Measurements from ENCODE around the gene MTCL1. TPM values are rescaled to one million over a fixed set of nuclear protein-coding genes. Genes with fewer than 3 reads are reported as not detected.

The MTCL1 gene
- total RNA-seq, 1 experiment from 2014 or later = 9.8 TPM

DNA sequence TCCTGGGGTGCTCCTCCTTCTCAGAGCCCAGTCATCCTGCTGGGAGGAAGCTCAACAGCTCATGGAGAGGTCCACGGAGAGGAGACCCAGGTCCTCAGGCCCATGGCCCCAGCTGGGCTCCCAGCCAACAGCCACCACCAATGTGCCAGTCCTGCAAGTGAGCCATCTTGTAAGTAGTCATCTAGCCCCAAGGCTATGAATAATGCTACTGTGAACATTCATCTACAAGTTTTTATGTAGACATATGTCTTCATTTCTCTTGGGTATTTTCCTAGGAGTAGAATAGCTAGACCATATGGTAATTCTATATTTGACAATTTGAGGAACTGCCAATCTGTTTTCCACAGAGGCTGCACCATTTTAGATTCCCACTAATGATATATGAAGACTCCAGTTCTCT lies 166.1 kb downstream of the MTCL1 start:
- H3K27me3 ChIP-seq = no peaks in the 10 kb centered on the region
- H3K27ac ChIP-seq = no peak overlapping the region
- DNase-seq = no peak
- H3K36me3 ChIP-seq = no peaks in the 10 kb centered on the region
- H3K4me1 ChIP-seq = no peaks in the 10 kb centered on the region
- H3K9me3 ChIP-seq (replicated peaks) = no peaks in the 10 kb centered on the region
- no peak overlapping the region for H3K4me3 ChIP-seq

DNA sequence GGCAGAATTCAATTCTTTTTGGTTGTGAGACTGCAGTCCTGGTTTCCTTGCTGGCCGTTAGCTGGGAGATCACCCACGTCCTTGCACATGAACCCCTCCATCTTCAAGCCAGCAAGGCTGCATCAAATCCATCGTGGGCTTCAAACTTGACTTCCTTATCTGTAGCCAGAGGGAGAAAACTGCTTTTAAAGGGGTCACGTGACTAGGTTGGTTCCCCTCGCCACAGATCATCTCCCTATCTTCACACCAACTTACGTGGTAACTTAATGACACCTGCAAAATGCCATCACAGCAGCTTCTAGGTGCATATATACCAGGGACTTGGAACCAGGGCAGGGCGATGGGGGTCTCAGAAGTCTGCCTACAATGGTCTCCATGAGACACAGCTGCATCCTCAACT lies 169.5 kb downstream of the MTCL1 start:
- DNase-seq = no peak
- H3K36me3 ChIP-seq = no peaks in the 10 kb centered on the region
- H3K9me3 ChIP-seq (replicated peaks) = no peaks in the 10 kb centered on the region
- H3K27ac ChIP-seq = no peak overlapping the region
- no peak overlapping the region for H3K4me3 ChIP-seq
- no peaks in the 10 kb centered on the region for H3K27me3 ChIP-seq
- no peaks in the 10 kb centered on the region for H3K4me1 ChIP-seq

DNA sequence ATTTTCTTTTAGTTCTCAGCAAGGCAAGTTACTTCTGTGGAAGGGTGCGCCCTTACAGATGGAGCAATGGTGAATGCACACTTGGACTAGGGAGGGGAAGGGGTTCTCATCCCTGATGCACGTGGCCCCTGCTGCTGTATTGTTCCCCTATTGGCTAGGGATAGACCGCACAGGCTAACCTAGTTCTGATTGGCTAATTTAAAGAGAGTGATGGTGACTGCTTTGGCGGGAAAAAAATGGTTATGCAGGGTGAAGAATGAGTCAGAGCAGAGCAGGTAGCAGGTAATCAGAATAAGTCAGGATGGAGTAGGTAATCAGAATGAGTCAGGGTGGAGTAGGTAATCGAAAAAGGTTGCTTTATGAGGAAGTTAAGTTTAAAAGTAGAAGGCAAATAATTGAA lies 171.5 kb downstream of the MTCL1 start:
- Histone ChIP-seq H3K9me3 (replicated peaks) (no peaks in the 10 kb centered on the region), H3K4me3 (no peak overlapping the region), H3K27me3 (no peaks in the 10 kb centered on the region), H3K36me3 (no peaks in the 10 kb centered on the region), H3K27ac (no peak overlapping the region), H3K4me1 (no peaks in the 10 kb centered on the region)
- DNase-seq = no peak

DNA sequence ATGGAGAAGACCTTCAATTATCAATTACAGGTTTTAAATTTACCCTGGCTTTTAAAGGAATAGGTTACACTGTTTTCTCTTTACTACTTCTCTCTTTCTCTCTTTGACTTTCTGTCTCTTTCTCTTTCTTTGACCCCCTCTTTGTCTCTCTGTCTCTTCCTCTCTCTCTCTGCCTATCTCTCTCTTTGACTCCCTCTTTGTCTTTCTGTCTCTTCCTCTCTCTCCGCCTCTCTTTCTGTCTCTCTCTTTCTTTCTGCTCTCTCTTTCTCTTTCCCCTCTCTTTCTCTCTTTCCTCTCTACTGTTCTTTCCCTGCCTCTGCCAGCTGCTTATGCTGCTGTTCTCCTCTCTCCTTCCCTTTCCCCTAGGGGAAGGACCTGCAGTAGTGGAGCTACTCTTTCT lies 175.7 kb downstream of the MTCL1 start:
- H3K27me3 ChIP-seq = no peaks in the 10 kb centered on the region
- no peak overlapping the region for H3K4me3 ChIP-seq
- H3K9me3 ChIP-seq (replicated peaks) = no peaks in the 10 kb centered on the region
- no peaks in the 10 kb centered on the region for H3K4me1 ChIP-seq
- DNase-seq = no peak
- no peak overlapping the region for H3K27ac ChIP-seq
- no peaks in the 10 kb centered on the region for H3K36me3 ChIP-seq

Other genes with a start within 250 kb of the MTCL1 start
- 51.2 and 52.9 TPM in 2 replicates for gene RAB12, start 96.1 kb upstream of the MTCL1 start, total RNA-seq (2014; rRNA removed; shearing (Covaris generic))